ENCODE results near the gene RAB3IP.

Gene RAB3IP, protein sequence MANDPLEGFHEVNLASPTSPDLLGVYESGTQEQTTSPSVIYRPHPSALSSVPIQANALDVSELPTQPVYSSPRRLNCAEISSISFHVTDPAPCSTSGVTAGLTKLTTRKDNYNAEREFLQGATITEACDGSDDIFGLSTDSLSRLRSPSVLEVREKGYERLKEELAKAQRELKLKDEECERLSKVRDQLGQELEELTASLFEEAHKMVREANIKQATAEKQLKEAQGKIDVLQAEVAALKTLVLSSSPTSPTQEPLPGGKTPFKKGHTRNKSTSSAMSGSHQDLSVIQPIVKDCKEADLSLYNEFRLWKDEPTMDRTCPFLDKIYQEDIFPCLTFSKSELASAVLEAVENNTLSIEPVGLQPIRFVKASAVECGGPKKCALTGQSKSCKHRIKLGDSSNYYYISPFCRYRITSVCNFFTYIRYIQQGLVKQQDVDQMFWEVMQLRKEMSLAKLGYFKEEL

DNA sequence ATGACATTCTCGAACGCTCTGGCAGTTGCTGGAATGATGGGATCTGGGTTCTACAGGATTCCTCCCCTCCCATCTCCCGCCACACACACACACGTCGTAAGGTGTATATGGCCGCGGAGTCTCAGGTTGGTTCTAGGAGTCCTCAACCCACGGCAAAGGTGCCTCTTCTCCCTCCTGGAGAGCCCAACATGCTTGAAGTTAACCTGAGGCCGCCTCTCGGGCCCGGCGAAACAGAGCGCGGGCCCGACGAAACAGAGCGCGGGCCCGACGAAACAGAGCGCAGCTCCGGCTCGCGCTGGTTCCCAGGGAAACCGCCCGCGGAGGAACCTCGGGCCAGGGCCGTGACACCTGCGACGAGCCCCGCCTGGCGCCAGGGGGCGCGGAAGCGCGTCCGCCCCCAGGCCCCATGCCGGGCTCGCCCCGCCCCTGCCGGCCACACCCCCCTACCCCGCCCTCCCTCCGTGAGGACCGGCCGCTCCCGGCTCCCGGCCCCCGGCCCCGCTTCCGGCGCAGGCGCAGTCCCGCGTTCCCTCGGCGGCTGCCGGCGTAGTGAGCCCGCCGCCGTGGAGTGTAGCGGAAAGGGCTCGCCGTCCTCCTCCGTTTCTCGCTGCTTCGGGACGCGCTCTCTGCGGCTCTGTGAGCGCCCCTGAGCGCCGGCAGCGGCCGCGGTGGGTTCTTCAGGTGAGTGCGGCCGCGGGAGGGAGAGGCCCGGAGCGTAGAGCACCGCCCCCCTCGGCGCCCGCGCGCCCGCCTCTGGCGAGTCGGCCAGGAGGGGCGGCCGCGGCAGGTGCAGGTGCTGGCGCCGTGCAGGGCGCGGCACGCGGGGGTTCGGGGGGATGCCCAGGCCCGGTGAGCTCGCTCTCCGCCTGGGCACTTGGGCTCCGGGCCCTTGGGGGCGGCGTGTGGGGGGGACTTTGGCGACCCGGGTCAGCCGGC is at the start of gene RAB3IP:
TSS of gene RAB3IP (plus strand) at position 510 of the 936 bp plus-strand sequence. CDS start 16,549 bp downstream, outside the sequence.
- DNase-seq (ENCODE audit: low spot score) = peak; percentile 91
- Mint-ChIP-seq H3K4me3 (peak within 1 kb of the TSS; percentile 79), H3K4me1 (ENCODE audit: low read depth) (peaks cover 17% of the 10 kb centered on the region), H3K9me3 (no peaks in the 10 kb centered on the region), H3K36me3 (ENCODE audit: low read depth) (no peaks in the 10 kb centered on the region), H3K27me3 (ENCODE audit: low read depth) (peaks cover 30% of the 10 kb centered on the region), H3K27ac (peak within 1 kb of the TSS; percentile 62)

DNA sequence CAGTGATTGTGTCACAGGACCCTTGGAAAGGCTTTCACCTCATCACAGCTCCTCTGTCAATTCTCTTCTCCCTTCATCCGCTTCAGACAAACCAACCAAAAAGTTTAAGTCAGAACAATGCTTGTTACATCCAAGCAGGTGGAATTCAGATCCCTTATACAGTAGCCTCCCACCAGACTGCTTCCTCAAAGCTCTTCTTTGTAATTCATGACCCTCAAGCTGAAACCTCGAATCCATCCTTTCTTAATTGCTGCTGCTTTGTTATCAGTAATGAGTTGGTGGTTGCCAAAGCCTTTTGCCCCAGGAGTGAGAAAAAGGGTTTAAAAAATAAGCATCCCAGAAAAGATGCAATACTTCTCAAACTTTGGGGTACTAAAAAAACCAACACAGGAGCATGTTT is 49.0 kb upstream of the RAB3IP start:
- H3K4me3 Mint-ChIP-seq = no peak overlapping the region
- no peak overlapping the region for H3K27ac Mint-ChIP-seq
- peaks cover 15% of the 10 kb centered on the region for H3K27me3 Mint-ChIP-seq (ENCODE audit: low read depth)
- H3K36me3 Mint-ChIP-seq (ENCODE audit: low read depth) = no peaks in the 10 kb centered on the region
- no peak for DNase-seq (ENCODE audit: low spot score)
- peaks cover 8% of the 10 kb centered on the region for H3K4me1 Mint-ChIP-seq (ENCODE audit: low read depth)
- H3K9me3 Mint-ChIP-seq = no peaks in the 10 kb centered on the region

DNA sequence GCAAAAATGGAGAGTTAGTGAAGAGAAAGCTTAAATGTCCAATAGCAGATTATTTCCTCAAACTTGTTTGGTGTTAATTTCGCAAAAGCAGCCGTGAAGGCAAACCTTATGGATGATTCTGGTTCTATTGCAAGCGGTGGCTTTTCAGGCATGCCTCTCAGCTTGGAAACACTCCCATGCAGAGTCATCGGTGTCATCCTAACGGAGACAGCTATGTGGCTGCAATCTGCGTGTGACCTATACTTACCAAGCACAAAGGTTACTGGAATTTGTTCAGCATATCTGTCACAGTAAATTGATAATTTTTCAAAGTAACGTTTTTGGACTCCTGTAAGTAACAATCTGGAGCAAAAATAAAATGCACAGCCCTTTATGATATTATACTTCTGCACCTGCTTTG is 44.5 kb upstream of the RAB3IP start:
- Mint-ChIP-seq H3K4me1 (ENCODE audit: low read depth) (peaks cover 5% of the 10 kb centered on the region), H3K4me3 (no peak overlapping the region), H3K27ac (no peak overlapping the region), H3K36me3 (ENCODE audit: low read depth) (no peaks in the 10 kb centered on the region), H3K9me3 (no peaks in the 10 kb centered on the region), H3K27me3 (ENCODE audit: low read depth) (peaks cover 13% of the 10 kb centered on the region)
- DNase-seq (ENCODE audit: low spot score) = no peak

DNA sequence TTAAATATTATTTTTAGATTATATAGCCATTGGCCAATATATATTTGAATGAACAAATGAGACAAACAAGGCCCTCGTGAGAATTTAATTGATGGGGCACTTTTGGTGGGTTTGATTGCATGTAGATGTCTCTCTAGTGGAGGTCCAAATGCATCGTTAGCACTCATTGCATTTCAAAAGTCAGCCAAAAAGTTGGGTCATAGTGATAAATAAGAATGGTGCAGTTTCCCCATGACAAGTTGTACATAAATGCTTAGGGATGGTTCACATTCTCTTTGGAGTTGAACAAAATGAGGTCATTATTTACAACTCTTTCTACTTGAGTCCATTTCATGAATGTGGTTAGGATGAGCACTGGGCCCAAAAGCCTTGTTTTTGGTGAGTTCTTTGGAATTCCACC is 40.6 kb upstream of the RAB3IP start:
- no peak for DNase-seq (ENCODE audit: low spot score)
- H3K4me3 Mint-ChIP-seq = no peak overlapping the region
- H3K9me3 Mint-ChIP-seq = no peaks in the 10 kb centered on the region
- no peaks in the 10 kb centered on the region for H3K36me3 Mint-ChIP-seq (ENCODE audit: low read depth)
- H3K27me3 Mint-ChIP-seq (ENCODE audit: low read depth) = peaks cover 10% of the 10 kb centered on the region
- H3K27ac Mint-ChIP-seq = no peak overlapping the region
- no peaks in the 10 kb centered on the region for H3K4me1 Mint-ChIP-seq (ENCODE audit: low read depth)

DNA sequence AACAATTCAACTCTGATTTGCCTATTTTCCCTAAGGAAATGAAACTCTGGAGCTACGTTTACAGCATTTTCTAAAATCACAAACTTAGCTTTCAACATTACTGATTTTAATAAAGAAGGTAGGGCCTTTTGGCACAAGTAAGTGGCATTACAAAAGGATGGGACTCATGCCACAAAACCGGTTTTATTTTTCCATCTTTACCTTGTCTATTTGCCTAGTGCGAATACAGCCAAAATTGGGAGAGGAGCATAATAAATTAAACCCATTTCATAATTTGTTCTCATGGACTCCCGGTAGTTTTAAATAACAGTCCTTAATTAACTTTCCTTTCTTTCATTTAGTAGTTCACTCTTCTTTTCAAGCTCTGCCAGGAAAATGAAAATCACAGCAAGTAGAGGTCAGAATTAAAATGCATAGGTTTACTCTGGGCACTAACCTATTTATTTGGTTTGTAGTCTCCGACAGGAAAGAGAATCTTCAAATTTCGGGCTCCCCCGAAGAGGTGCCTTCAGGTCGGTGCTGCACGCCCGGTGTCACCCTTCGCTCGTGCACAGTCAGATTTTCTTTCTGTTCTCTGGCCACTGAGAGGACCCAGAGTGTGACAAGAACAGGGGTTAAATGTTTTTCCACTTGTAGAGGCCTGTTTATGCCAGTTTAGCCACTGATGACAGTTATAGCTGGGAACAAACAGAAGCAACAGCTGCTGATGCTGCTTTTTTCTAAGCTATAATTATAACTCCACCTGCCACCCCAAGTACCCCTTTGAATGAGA is 39.7 kb upstream of the RAB3IP start, which contains the start of gene BEST3:
TSS of gene BEST3 (minus strand) at position 535 of the 772 bp plus-strand sequence. CDS start 1,505 bp downstream, outside the sequence.
- DNase-seq (ENCODE audit: low spot score) = no peak
- Mint-ChIP-seq H3K27me3 (ENCODE audit: low read depth) (peaks cover 10% of the 10 kb centered on the region), H3K36me3 (ENCODE audit: low read depth) (no peaks in the 10 kb centered on the region), H3K27ac (no peak within 1 kb of the TSS), H3K9me3 (no peaks in the 10 kb centered on the region), H3K4me3 (no peak within 1 kb of the TSS), H3K4me1 (ENCODE audit: low read depth) (no peaks in the 10 kb centered on the region)

DNA sequence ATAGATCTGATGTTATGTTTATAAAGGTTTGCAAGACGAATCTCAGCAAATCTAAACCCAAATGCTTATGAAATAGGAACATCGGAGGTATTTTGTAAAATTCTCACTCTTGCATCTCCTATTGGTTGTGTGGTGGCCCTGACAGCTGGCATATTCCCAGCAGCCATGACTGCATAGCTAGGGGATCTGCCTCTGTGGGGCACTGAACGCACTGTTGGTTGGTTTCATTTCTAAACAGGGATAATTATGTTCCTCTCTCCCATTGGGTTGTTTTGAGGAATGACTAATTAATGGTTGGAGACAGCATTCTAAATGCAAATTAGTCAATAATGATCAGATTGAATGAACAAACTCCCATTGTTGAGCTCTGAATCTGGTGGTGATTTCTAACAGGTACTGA is 36.8 kb upstream of the RAB3IP start:
- no peaks in the 10 kb centered on the region for H3K4me1 Mint-ChIP-seq (ENCODE audit: low read depth)
- no peak overlapping the region for H3K27ac Mint-ChIP-seq
- H3K9me3 Mint-ChIP-seq = no peaks in the 10 kb centered on the region
- no peak overlapping the region for H3K4me3 Mint-ChIP-seq
- peaks cover 13% of the 10 kb centered on the region for H3K27me3 Mint-ChIP-seq (ENCODE audit: low read depth)
- DNase-seq (ENCODE audit: low spot score) = no peak
- H3K36me3 Mint-ChIP-seq (ENCODE audit: low read depth) = no peaks in the 10 kb centered on the region

DNA sequence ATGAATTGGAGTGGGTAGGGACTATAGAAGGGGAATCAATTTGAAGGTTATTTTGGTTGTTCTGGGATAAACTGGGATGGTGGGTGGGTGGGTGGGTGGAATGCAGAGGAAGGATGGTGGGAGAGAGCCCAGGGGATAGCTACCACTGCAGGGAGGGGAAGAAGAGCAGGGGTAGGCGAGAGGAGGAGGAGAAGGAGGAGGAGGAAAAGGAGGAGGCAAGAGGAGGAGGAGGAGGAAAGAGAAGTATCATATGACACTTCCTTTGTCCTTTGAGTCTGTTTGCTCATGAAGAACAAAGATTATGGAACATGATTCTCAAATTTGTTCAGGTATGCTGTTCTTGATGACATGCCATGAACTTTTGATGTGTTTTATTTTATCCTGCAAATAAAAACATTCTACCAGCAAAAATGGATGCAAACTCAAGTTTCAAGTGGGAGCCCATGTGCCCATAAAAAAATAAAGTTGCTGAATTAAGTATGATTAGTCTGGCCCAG is 35.5 kb upstream of the RAB3IP start:
- no peak overlapping the region for H3K4me3 Mint-ChIP-seq

DNA sequence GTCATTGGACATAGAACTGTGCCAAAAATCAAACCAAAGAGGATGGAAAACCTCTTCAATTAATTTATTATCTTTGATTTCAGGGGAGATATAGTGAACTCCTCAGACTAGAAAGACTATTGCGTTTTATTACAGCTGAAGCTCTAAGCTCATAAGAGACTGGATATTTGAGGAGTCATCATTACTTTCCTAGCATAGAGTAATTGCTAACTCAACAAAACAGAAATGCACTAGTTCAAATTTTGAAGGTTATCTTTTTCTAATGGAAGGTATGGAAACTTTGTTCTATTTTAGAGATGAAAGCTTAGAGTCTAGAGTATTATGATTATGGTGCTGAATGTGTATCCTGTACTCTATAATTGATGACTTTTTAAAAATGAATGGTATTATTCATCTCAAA is 34.3 kb upstream of the RAB3IP start:
- Mint-ChIP-seq H3K4me3 (no peak overlapping the region), H3K27ac (no peak overlapping the region), H3K9me3 (no peaks in the 10 kb centered on the region)

More for the DNA sequence above, 35.5 kb upstream of the RAB3IP start:
- no peak overlapping the region for H3K27ac Mint-ChIP-seq
- no peaks in the 10 kb centered on the region for H3K4me1 Mint-ChIP-seq (ENCODE audit: low read depth)
- no peak for DNase-seq (ENCODE audit: low spot score)
- H3K27me3 Mint-ChIP-seq (ENCODE audit: low read depth) = peaks cover 5% of the 10 kb centered on the region
- H3K36me3 Mint-ChIP-seq (ENCODE audit: low read depth) = no peaks in the 10 kb centered on the region
- no peaks in the 10 kb centered on the region for H3K9me3 Mint-ChIP-seq

DNA sequence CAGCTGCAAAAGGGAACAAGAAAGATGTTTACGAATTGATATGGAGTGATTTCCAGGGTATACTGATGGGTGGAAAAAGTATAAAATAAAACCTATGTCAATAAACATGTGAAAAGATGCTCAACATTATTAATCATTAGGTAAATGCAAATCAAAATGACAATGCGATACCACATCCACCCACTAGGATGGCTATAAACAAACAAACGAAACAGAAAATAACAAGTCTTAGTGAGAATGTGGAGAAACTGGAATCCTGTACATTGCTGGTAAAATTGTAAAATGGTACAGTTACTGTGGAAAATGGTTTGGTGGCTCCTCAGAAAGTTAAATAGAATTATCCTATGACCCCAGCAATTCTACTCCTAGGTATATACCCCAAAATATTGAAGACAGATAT is 30.0 kb upstream of the RAB3IP start:
- H3K9me3 Mint-ChIP-seq = no peaks in the 10 kb centered on the region
- H3K4me1 Mint-ChIP-seq (ENCODE audit: low read depth) = no peaks in the 10 kb centered on the region
- no peak for DNase-seq (ENCODE audit: low spot score)
- no peaks in the 10 kb centered on the region for H3K36me3 Mint-ChIP-seq (ENCODE audit: low read depth)
- no peak overlapping the region for H3K27ac Mint-ChIP-seq
- no peak overlapping the region for H3K4me3 Mint-ChIP-seq
- peaks cover 5% of the 10 kb centered on the region for H3K27me3 Mint-ChIP-seq (ENCODE audit: low read depth)

More for the DNA sequence above, 34.3 kb upstream of the RAB3IP start:
- Mint-ChIP-seq H3K36me3 (ENCODE audit: low read depth) (no peaks in the 10 kb centered on the region), H3K4me1 (ENCODE audit: low read depth) (no peaks in the 10 kb centered on the region), H3K27me3 (ENCODE audit: low read depth) (peaks cover 2% of the 10 kb centered on the region)
- no peak for DNase-seq (ENCODE audit: low spot score)

DNA sequence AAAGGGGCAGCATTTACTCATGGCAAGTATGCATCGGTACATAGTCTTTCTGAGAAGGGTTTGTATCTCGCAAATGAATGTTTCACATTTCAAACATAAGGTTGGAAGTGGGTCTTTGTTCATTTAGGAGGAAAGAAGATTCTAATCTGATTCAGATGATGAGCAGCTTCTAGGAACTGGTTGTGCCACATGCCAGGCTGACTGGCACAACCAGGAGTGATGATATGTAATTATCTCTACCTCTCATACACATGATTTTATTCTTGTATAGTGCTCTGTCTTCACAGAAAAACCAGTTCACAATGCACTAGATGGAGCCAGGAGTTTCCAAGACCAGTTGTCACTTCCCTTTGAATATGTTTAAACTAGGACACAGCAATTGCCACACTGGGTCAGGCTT is 25.8 kb upstream of the RAB3IP start:
- Mint-ChIP-seq H3K27ac (no peak overlapping the region), H3K36me3 (ENCODE audit: low read depth) (no peaks in the 10 kb centered on the region)
- DNase-seq (ENCODE audit: low spot score) = no peak

DNA sequence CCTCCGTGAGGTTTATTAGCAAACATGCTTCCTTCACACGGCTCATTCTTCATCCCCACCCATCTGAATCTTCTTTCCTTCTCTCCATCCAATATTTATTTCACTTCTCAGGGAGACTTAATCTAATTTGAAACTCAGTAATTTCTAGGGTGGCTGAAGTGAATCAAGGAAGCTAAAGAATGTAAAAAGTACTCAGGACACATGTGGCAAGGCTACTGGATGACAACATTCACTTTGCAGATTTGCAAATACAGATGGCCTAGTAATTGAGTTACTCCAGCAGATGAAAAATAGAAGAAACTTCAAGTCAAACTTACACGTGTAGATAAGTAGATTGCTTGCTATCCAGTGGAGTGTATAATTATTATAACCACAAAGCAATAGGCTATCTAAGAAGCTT is 24.1 kb upstream of the RAB3IP start:
- Mint-ChIP-seq H3K27me3 (ENCODE audit: low read depth) (peaks cover 9% of the 10 kb centered on the region), H3K4me3 (no peak overlapping the region), H3K4me1 (ENCODE audit: low read depth) (no peaks in the 10 kb centered on the region), H3K9me3 (no peaks in the 10 kb centered on the region), H3K36me3 (ENCODE audit: low read depth) (no peaks in the 10 kb centered on the region), H3K27ac (no peak overlapping the region)
- DNase-seq (ENCODE audit: low spot score) = no peak

More for the DNA sequence above, 25.8 kb upstream of the RAB3IP start:
- H3K27me3 Mint-ChIP-seq (ENCODE audit: low read depth) = peaks cover 9% of the 10 kb centered on the region
- no peaks in the 10 kb centered on the region for H3K4me1 Mint-ChIP-seq (ENCODE audit: low read depth)
- H3K4me3 Mint-ChIP-seq = no peak overlapping the region
- H3K9me3 Mint-ChIP-seq = no peaks in the 10 kb centered on the region

DNA sequence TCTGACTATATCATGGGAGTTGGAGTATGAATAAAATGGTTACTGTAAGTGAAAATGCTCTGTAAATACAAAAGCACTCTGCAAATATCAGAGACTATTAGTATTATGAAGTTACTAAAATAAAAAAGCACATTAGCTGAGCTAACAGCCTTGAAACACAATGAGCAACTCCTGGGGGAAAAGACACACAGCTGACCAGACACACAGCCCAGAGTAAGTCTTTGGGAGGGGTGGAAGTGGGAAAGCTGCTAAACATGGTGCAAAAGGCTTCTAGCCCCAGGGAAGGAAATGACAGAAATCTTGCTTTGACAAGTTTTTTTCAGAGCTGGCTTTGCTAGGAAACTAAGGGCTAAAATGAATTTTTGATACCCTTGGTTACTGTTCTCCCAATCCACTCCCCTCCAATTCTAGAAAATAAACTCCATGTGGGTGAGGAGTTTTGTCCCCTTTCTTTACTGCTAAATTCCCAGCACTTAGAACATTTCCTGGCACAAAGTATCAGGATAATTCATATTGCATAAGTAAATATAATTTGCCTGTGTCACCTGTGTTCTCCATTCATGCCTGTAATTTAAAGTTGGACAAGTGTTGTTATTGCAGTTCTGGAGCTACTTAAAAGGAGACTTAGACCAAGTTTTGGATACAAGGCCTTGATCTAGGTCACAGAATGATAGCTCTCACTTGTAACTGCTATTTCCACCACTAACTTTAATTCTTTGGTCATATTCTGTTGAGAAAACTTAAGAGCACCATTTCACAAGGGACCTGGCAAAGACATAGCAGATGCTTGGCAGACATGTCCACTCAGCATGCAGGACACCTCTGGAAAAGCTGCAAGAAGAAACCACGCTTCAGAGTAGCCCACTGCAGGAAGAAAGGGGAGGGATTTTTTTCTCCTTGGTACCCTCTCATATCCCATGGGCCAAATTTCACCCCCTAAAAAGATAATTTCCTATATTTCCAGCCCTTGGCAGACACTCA is 19.0 kb upstream of the RAB3IP start:
- Mint-ChIP-seq H3K27me3 (ENCODE audit: low read depth) (peaks cover 27% of the 10 kb centered on the region), H3K4me3 (no peak overlapping the region), H3K9me3 (no peaks in the 10 kb centered on the region), H3K27ac (no peak overlapping the region), H3K4me1 (ENCODE audit: low read depth) (no peaks in the 10 kb centered on the region), H3K36me3 (ENCODE audit: low read depth) (no peaks in the 10 kb centered on the region)
- DNase-seq (ENCODE audit: low spot score) = no peak
